Progenitor cell of endocrine pancreas (in vitro differentiated cells): ENCODE data around the gene INS. TPM values are rescaled to one million over a fixed set of nuclear protein-coding genes. Genes with fewer than 3 reads are reported as not detected.
A peak's percentile ranks its signal among the peaks of the same experiment; 100 is the strongest.

Experiments used
- DNase-seq: peaks from one replicate; pipeline ENCODE4 v3.0.0; 2021; ENCODE audit warnings: low spot score; ENCODE audit not compliant: unreplicated experiment
- H3K27ac Mint-ChIP-seq: 2 replicates; pipeline ENCODE4 v1.8.0; 2021; ENCODE audit warnings: mild to moderate bottlenecking, moderate library complexity, mixed read lengths
- H3K27me3 Mint-ChIP-seq: 2 replicates; pipeline ENCODE4 v1.8.0; 2021; ENCODE audit warnings: mixed read lengths
- H3K36me3 Mint-ChIP-seq: 2 replicates; pipeline ENCODE4 v1.8.0; 2022; ENCODE audit warnings: mixed read lengths; ENCODE audit not compliant: insufficient read depth
- H3K4me1 Mint-ChIP-seq: 2 replicates; pipeline ENCODE4 v1.8.0; 2021; ENCODE audit warnings: low read depth, mixed read lengths
- H3K4me3 Mint-ChIP-seq: 2 replicates; pipeline ENCODE4 v1.8.0; 2021; ENCODE audit warnings: low read depth, mild to moderate bottlenecking, moderate library complexity, mixed read lengths
- H3K9me3 Mint-ChIP-seq: 2 replicates; pipeline ENCODE4 v1.8.0; 2021; ENCODE audit warnings: low read depth, mixed read lengths
- CTCF ChIP-seq: fragments of 200-600 bp; sonication (generic); IDR thresholded peaks from one replicate; pipeline ENCODE4 v1.5.0; 2021; ENCODE audit warnings: antibody characterized with exemption, mild to moderate bottlenecking; ENCODE audit not compliant: unreplicated experiment
- total RNA-seq: library from RNA; stranded (reverse); gene quantifications from 2 replicates; pipeline ENCODE4 v1.2.1, GENCODE V29; 2021

INS gene
- total RNA-seq, 1 donor from 2014 or later = 75.2 TPM

- H3K36me3 Mint-ChIP-seq = no peaks in the 10 kb centered on the region
- peak; percentile 77 for TF ChIP-seq CTCF
- H3K27me3 Mint-ChIP-seq = peaks cover 37% of the 10 kb centered on the region
- no peak overlapping the region for H3K4me3 Mint-ChIP-seq
- H3K4me1 Mint-ChIP-seq = peaks cover 2% of the 10 kb centered on the region
- H3K9me3 Mint-ChIP-seq = no peaks in the 10 kb centered on the region
- no peak overlapping the region for H3K27ac Mint-ChIP-seq
- peak; percentile 74 for DNase-seq
Observed at GRCh38 chr11:2151500-2152257, 9.3 kb downstream of the INS start.

GRCh38 chr11:2149864-2150847, 10.9 kb downstream of the INS start:
- no peak for DNase-seq
- Mint-ChIP-seq H3K36me3 (peaks cover 3% of the 10 kb centered on the region), H3K27me3 (peaks cover 51% of the 10 kb centered on the region), H3K4me3 (no peak overlapping the region), H3K4me1 (peaks cover 4% of the 10 kb centered on the region), H3K27ac (no peak overlapping the region), H3K9me3 (no peaks in the 10 kb centered on the region)
- TF ChIP-seq CTCF = peak; percentile 68

GRCh38 chr11:2149460-2149859, 11.5 kb downstream of the INS start:
- no peak overlapping the region for H3K27ac Mint-ChIP-seq
- no peak for TF ChIP-seq CTCF
- peaks cover 58% of the 10 kb centered on the region for H3K27me3 Mint-ChIP-seq
- no peaks in the 10 kb centered on the region for H3K9me3 Mint-ChIP-seq
- DNase-seq = no peak
- peaks cover 4% of the 10 kb centered on the region for H3K4me1 Mint-ChIP-seq
- H3K4me3 Mint-ChIP-seq = no peak overlapping the region
- peaks cover 3% of the 10 kb centered on the region for H3K36me3 Mint-ChIP-seq

- no peak for DNase-seq
- no peak for TF ChIP-seq CTCF
- Mint-ChIP-seq H3K4me1 (peaks cover 4% of the 10 kb centered on the region), H3K36me3 (peaks cover 3% of the 10 kb centered on the region), H3K4me3 (no peak overlapping the region), H3K27ac (no peak overlapping the region), H3K9me3 (no peaks in the 10 kb centered on the region), H3K27me3 (peaks cover 62% of the 10 kb centered on the region)
Observed at GRCh38 chr11:2148595-2148994, 12.4 kb downstream of the INS start.

GRCh38 chr11:2147391-2147790, 13.6 kb downstream of the INS start:
- TF ChIP-seq CTCF = no peak
- Mint-ChIP-seq H3K27me3 (peaks cover 74% of the 10 kb centered on the region), H3K9me3 (no peaks in the 10 kb centered on the region), H3K4me3 (no peak overlapping the region), H3K4me1 (peaks cover 8% of the 10 kb centered on the region), H3K36me3 (peaks cover 3% of the 10 kb centered on the region), H3K27ac (no peak overlapping the region)
- no peak for DNase-seq
